SK-N-DZ (cell line): ENCODE data around the gene DNAJB11. TPM values are rescaled to one million over a fixed set of nuclear protein-coding genes. Genes with fewer than 3 reads are reported as not detected.
"Not testable (repeated sequence)": the region's sequence is repeated elsewhere in the genome, so short reads cannot be mapped to it uniquely, and the experiment has no call there.

ENCODE experiments used
- DNase-seq: peaks from one replicate; pipeline ENCODE4 v3.0.0-alpha.2; 2015; ENCODE audit warnings: low spot score
- polyA plus RNA-seq, 2 experiments: library from polyadenylated mRNA; depleted of rRNA; stranded (reverse); fragments of >200 nt; gene quantifications; 2 replicates each; pipeline ENCODE4 v1.2.3, GENCODE V29; 2014

DNAJB11 gene
- 57.5 and 63.4 TPM in 2 replicates for polyA plus RNA-seq (2014; cell fraction: cytosol; rRNA removed)
- 66.3 and 68.3 TPM in 2 replicates for polyA plus RNA-seq (2014; cell fraction: nucleus; rRNA removed)

- peak; percentile 100 for DNase-seq
Measured at GRCh38 chr3:186570096-186570940, at the start of gene DNAJB11. Gene DNAJB11, plus strand, starts transcription at chr3:186570720. Its CDS starts 178 bp downstream, at chr3:186570898.

GRCh38 chr3:186520957-186521842 is 49.3 kb upstream of the DNAJB11 start:
- DNase-seq: peak; percentile 17

DNA sequence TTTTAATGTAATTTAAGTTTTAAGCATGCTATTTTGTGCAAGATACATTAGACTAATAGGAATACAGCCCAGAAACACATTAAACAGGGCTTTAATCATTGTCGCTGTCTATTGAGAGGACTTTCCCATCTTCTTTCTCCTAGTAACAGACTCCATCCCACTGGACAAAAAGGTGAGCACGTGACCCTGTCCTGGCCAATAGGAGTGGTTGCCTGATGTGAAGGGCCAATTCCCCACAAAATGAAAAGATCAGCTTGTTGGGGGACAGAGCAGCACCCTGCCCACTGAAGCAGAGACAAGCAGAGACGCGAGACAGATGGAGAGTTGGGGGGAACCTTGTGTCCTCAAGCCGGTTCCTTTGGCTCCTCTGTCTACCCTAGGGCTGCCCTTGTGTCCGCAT is 47.5 kb upstream of the DNAJB11 start:
- DNase-seq: no peak

DNA sequence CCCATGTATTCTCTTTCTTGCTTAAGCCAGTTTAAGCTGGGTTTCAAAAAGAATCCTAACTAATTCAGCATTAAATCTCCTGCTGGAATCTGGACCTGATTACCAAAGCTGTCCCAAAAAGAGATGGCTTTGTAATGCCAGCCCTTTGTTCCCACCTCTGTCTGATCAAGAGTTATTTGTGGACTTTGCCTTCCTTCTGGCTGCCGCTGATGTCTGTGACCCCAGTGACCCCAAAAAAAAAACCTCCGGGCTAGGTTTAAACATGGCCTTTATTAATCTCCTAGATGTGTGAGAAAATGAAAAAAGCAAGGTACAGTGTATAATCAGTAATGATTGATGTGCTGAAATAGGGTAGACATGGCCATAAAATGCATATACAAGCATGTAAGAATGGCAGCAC is 47.1 kb upstream of the DNAJB11 start:
- no peak for DNase-seq

GRCh38 chr3:186524616-186525015 is 45.9 kb upstream of the DNAJB11 start:
- no peak for DNase-seq

DNA sequence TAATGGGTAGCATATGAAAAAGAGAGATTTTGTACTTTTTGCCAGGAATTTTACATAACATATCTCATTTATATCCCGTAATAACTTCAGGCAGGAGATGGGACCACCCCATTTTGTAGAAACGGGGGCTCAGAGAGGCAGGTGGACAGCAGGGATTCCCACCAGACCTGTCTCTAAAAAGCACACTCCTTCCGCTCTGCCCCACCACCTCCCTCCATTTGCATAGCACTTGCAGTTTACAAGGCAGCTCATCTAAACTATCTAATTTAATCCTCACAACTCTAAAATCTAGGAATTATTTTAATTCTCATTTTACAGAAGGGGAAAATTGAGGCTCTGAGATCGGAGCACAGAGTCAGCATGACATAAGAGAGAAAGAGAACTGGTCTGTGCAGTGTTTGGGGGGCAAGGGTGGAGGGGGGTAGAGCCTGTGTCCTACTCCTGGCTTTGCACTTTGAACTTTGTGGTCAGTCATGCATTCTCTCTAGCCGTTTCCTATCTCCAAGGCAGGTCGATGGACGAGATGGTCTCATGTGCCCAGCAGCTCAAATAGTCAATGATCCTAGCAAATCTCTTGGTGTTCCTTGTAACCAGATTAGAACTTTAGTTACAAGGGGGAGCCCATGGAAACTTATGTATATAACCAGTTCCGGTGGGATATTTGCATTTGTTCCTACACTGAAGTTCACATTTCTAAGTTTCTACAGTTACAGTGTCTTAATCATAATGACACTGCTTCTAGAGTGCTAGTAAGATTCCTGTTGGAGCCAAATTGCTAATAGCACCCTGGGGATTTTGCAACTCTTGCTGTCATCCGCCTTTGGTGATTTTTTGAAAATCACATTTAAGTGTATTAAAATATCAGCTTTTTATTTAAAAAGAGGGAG is 44.9 kb upstream of the DNAJB11 start:
- DNase-seq: no peak

GRCh38 chr3:186526256-186526606 is 44.3 kb upstream of the DNAJB11 start:
- DNase-seq: no peak

- DNase-seq: no peak
Measured at GRCh38 chr3:186529201-186529999, 41.1 kb upstream of the DNAJB11 start.

GRCh38 chr3:186530415-186530814 is 40.1 kb upstream of the DNAJB11 start:
- DNase-seq: no peak

DNA sequence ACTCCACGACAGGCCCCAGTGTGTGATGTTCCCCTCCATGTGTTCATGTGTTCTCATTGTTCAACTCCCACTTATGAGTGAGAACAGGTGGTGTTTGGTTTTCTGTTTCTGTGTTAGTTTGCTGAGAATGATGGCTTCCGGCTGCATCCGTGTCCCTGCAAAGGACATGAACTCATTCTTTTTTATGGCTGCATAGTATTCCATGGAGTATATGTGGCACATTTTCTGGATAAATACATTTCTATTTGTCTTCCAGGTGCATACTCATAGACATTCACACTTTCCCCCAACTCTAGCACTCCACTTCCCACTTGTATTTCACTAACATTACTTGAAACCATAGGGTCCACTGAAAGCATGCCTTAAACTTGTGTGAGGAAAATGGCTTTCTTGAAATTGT is 38.8 kb upstream of the DNAJB11 start:
- not testable (repeated sequence) for DNase-seq

DNA sequence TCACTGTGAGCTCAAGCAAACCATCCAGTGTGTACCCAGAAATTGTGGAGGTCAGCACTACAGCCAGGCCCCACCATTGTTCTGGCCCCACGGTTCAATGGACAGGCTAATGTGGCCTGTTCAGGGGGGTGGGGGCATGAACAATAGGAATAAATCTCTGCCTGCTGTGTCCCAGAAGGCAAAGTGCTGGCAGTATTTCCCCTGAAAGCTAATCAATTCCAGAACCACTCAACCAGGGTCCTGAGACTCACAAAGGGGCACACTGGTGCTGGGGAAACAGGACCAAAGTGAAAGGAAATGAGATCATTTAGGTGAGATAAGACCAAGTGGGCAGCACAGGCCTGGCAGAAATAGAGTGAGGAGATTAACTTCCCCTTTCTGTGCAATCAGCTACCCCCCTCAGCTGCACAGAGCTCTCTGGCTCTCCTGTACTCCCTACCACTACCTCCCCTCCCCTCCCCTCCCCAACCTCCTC is 37.9 kb upstream of the DNAJB11 start:
- DNase-seq: peak; percentile 42

DNA sequence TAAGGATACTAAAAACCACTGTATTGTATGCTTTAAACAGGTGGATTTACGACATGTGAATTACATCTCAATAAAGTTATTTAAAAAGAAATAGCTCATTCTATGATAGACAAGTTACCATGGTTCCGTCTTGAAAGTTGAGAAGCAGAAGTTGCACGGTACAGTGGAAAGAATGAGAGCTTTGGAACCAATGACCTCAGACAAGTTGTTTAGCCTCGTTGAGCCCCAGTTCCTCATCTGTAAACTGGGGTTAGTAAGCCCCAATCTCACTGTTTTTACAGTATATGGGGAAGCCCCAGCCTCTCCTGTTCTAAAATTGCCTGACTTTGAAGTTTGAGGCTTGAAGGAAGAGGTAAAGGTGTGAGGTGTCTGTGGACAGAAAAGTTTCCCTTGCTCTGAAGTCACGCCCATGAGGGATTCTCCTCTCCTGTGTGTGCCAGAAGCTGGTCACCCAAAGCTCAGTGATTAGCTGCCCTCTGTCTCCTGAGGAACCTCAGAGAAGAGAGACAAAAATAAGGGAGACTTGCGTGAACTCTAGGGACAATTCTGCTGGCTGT is 36.3 kb upstream of the DNAJB11 start:
- DNase-seq: no peak

- no peak for DNase-seq
Measured at GRCh38 chr3:186536883-186537844, 33.4 kb upstream of the DNAJB11 start.

GRCh38 chr3:186538779-186539178 is 31.7 kb upstream of the DNAJB11 start:
- DNase-seq: no peak

- DNase-seq: peak; percentile 60
Measured at GRCh38 chr3:186540221-186540834, 30.2 kb upstream of the DNAJB11 start.

- no peak for DNase-seq
Measured at GRCh38 chr3:186540835-186541226, 29.7 kb upstream of the DNAJB11 start.

- no peak for DNase-seq
Measured at GRCh38 chr3:186544281-186544680, 26.2 kb upstream of the DNAJB11 start, which contains the start of gene CRYGS. Gene CRYGS, minus strand, starts transcription at chr3:186544380. Its CDS starts 54 bp downstream, at chr3:186544326.

DNA sequence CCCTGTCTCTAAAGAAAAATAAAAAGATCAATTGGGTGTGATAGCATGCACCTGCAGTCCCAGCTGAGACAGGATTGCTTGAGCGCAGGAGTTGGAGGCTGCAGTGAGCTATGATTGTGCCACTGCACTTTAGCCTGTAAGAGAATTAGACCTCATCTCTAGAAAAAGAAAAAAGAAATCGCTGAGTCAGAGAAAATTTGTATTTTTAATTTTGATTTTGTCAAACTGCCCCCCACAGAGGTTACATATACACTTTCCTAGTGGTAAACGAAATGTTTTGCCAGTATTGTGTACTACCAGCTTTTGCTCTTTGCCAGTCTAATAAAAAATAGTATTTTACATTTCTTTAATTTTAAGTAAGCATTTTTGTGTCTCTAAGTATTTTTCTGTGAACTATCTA is 21.0 kb upstream of the DNAJB11 start:
- no peak for DNase-seq
